CD4-positive, alpha-beta T cell treated with Interleukin-4 for 1 hour (primary cell): ENCODE measurements around the gene ACBD7.

Source experiments
- DNase-seq, 2 donors: peaks; one replicate each; pipeline ENCODE4 v3.0.0-alpha.2; 2020 to 2022

Gene ACBD7

GRCh38 chr10:15084502-15084922, 4.1 kb downstream of the ACBD7 start:
- DNase-seq, result peak; percentile 20 to 75

GRCh38 chr10:15083674-15084501, 4.7 kb downstream of the ACBD7 start:
- DNase-seq, result no peak

- DNase-seq, result no peak
Observed at GRCh38 chr10:15075421-15075820, 13.2 kb downstream of the ACBD7 start.

- no peak for DNase-seq
Observed at GRCh38 chr10:15072358-15072757, 16.2 kb downstream of the ACBD7 start.

- no peak for DNase-seq
Observed at GRCh38 chr10:15069230-15069629, 19.3 kb downstream of the ACBD7 start.

- DNase-seq, result no peak
Observed at GRCh38 chr10:15068802-15069201, 19.8 kb downstream of the ACBD7 start.

- DNase-seq, result no peak
Observed at GRCh38 chr10:15067154-15067553, 21.4 kb downstream of the ACBD7 start.

- no peak for DNase-seq
Observed at GRCh38 chr10:15060638-15061037, 27.9 kb downstream of the ACBD7 start.

- DNase-seq, result no peak
Observed at GRCh38 chr10:15059914-15060313, 28.7 kb downstream of the ACBD7 start.

GRCh38 chr10:15058689-15059088, 29.9 kb downstream of the ACBD7 start:
- no peak for DNase-seq

GRCh38 chr10:15053061-15053460, 35.5 kb downstream of the ACBD7 start:
- DNase-seq, result no peak

GRCh38 chr10:15052121-15052520, 36.5 kb downstream of the ACBD7 start:
- DNase-seq, result no peak

GRCh38 chr10:15049533-15049932, 39.0 kb downstream of the ACBD7 start:
- DNase-seq, result no peak

- no peak for DNase-seq
Observed at GRCh38 chr10:15046626-15047025, 42.0 kb downstream of the ACBD7 start.

GRCh38 chr10:15045380-15045779, 43.2 kb downstream of the ACBD7 start:
- DNase-seq, result no peak

- no peak for DNase-seq
Observed at GRCh38 chr10:15043674-15044073, 44.9 kb downstream of the ACBD7 start, which contains the start of gene OLAH. TSS of gene OLAH (plus strand) at chr10:15043943. CDS start at chr10:15047289, 3,346 bp downstream.

- DNase-seq, result no peak
Observed at GRCh38 chr10:15038416-15038815, 50.2 kb downstream of the ACBD7 start.

- no peak for DNase-seq
Observed at GRCh38 chr10:15037691-15038090, 50.9 kb downstream of the ACBD7 start.

GRCh38 chr10:15035385-15036301, 52.9 kb downstream of the ACBD7 start:
- peak in 1 of 2 donors; percentile 50 for DNase-seq

GRCh38 chr10:15027741-15028140, 60.8 kb downstream of the ACBD7 start:
- no peak for DNase-seq
